Keratinocyte (primary cell): ENCODE measurements around the gene GFOD1. TPM values are rescaled to one million over a fixed set of nuclear protein-coding genes. Genes with fewer than 3 reads are reported as not detected.

ENCODE experiments used
- DNase-seq: peaks from one replicate; pipeline ENCODE4 v3.0.0-alpha.2; 2011; ENCODE audit warnings: low read depth, missing footprints, low spot score
- FAIRE-seq: peaks from 2 replicates; lab custom pipeline; 2011; peaks lifted over from hg19 to GRCh38; lab: Jason Lieb, UNC
- H2AFZ ChIP-seq: 2 replicates; pipeline ENCODE4 v1.6.0; 2012; ENCODE audit warnings: low read length, control low read depth, inconsistent platforms; ENCODE audit not compliant: control insufficient read depth
- H3K27ac ChIP-seq: 2 replicates; pipeline ENCODE4 v1.5.1; 2011; ENCODE audit warnings: low read length; ENCODE audit not compliant: control insufficient read depth, insufficient read depth
- H3K27me3 ChIP-seq: 3 replicates; pipeline ENCODE4 v1.6.0; 2011; ENCODE audit warnings: low read length; ENCODE audit not compliant: control insufficient read depth, insufficient read depth; ENCODE audit errors: extremely low read depth
- H3K36me3 ChIP-seq, 2 experiments: 2 replicates in 1 of 2; 3 replicates in 1 of 2; pipeline ENCODE4 v1.5.1; 2011; ENCODE audit warnings: low read length in 2 of 2, mild to moderate bottlenecking in 1 of 2; ENCODE audit not compliant: control insufficient read depth in 2 of 2, insufficient read depth in 2 of 2; ENCODE audit errors: extremely low read depth in 1 of 2
- H3K4me1 ChIP-seq: 3 replicates; pipeline ENCODE4 v1.5.1; 2011; ENCODE audit warnings: low read length; ENCODE audit not compliant: control insufficient read depth, insufficient read depth; ENCODE audit errors: extremely low read depth
- H3K4me2 ChIP-seq: 3 replicates; pipeline ENCODE4 v1.6.0; 2011; ENCODE audit warnings: low read depth, low read length; ENCODE audit not compliant: control insufficient read depth, insufficient read depth; ENCODE audit errors: extremely low read depth
- H3K4me3 ChIP-seq, 3 experiments: fragments of 200-600 bp in 1 of 3; sonication (generic) in 1 of 3; 2 replicates in 2 of 3; 3 replicates in 1 of 3; pipeline ENCODE4 v1.5.1; 2011 to 2016; ENCODE audit warnings: low read length in 3 of 3, mild to moderate bottlenecking in 3 of 3, control low read depth in 2 of 3, inconsistent platforms in 1 of 3, low read depth in 1 of 3, mixed read lengths in 1 of 3, mixed run types in 1 of 3, moderate library complexity in 1 of 3; ENCODE audit not compliant: control insufficient read depth in 2 of 3, insufficient read depth in 2 of 3; ENCODE audit errors: extremely low read depth in 1 of 3
- H3K79me2 ChIP-seq: 2 replicates; pipeline ENCODE4 v1.6.0; 2012; ENCODE audit warnings: low read length; ENCODE audit not compliant: control insufficient read depth, insufficient read depth
- H3K9ac ChIP-seq: 3 replicates; pipeline ENCODE4 v1.6.0; 2011; ENCODE audit warnings: low read length; ENCODE audit not compliant: control insufficient read depth, insufficient read depth; ENCODE audit errors: extremely low read depth
- H3K9me1 ChIP-seq: 3 replicates; pipeline ENCODE4 v1.6.0; 2011; ENCODE audit warnings: low read length; ENCODE audit not compliant: control insufficient read depth, insufficient read depth; ENCODE audit errors: extremely low read depth
- H3K9me3 ChIP-seq: 2 replicates; pipeline ENCODE4 v1.5.1; 2012; ENCODE audit warnings: low read depth, low read length; ENCODE audit not compliant: control insufficient read depth
- H4K20me1 ChIP-seq: 3 replicates; pipeline ENCODE4 v1.6.0; 2011; ENCODE audit warnings: low read length; ENCODE audit not compliant: control insufficient read depth, insufficient read depth; ENCODE audit errors: extremely low read depth
- EZH2 ChIP-seq: IDR thresholded peaks from one replicate; pipeline ENCODE4 v1.6.1; 2012; ENCODE audit warnings: inconsistent platforms, mild to moderate bottlenecking, low read length, moderate library complexity
- dilution Hi-C: fragments of 300-500 bp; cut with MboI; formaldehyde crosslinking; loops from one replicate; pipeline ENCODE4 v1.7.0; 2020; ENCODE audit warnings: low sequenced_read_pairs; ENCODE audit not compliant: extremely low pct_ligation_motif_present
- polyA plus RNA-seq, 5 experiments: library from polyadenylated mRNA; depleted of rRNA in 3 of 5; stranded (reverse) in 3 of 5; stranded (forward) in 1 of 5; unstranded in 1 of 5; fragments of >200 nt; gene quantifications; 1 replicate in 1 of 5; 2 replicates in 3 of 5; 3 replicates in 1 of 5; pipeline versions ENCODE4 v1.2.1 to v1.2.3, GENCODE V29; 2011 to 2012; ENCODE audit warnings: missing spikeins in 2 of 5, low read depth in 1 of 5, low replicate concordance in 1 of 5
- TF ChIP-seq, protein P1 (sequence below), 3 experiments: IDR thresholded peaks in 1 of 3; conservative IDR thresholded peaks in 1 of 3; optimal IDR thresholded peaks in 1 of 3; 2 replicates in 2 of 3; 3 replicates in 1 of 3; pipeline versions ENCODE3 to v1.5.1; 2011; ENCODE audit warnings: low read length in 3 of 3, mild to moderate bottlenecking in 3 of 3, moderate library complexity in 2 of 3, control low read depth in 1 of 3, inconsistent platforms in 1 of 3; ENCODE audit not compliant: insufficient read depth in 2 of 3; ENCODE audit errors: extremely low read depth in 1 of 3

GFOD1 gene
- polyA plus RNA-seq, 1 donor (not counting 4 experiments of a cell fraction or from before 2014, with no cell fraction given) = 7.2 TPM

DNA sequence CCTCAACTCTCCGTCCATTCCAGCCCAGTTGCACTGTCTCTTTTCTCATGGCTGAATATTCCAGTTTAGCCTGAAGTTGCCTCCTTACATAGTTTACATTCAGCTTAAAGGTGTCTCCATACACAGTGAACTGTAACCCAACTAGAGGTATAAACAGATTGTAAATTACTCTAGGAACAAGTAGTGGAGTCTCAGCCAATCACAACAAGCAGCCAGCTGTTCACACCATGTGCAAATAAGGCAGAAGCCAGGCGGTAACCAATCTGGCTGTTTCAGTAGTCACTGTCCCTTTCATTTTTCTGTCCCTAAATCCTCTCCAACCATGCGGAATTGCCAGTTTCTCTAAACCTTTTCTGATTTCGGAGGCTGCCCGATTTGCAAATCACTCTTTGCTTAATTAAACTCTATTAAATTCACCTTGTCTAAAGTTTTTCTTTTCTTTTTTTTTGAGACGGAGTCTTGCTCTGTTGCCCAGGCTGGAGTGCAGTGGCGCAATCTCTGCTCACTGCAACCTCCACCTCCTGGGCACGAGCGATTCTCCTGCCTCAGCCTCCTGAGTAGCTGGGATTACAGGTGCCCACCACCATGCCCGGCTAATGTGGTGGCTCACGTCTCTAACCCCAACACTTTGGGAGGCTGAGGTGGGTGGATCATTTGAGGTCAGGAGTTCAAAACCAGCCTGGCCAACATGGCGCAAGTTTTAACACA lies 37.6 kb upstream of the GFOD1 start:
- Histone ChIP-seq H3K79me2 (no peaks in the 10 kb centered on the region), H3K9me3 (no peaks in the 10 kb centered on the region), H3K27me3 (no peaks in the 10 kb centered on the region), H4K20me1 (no peaks in the 10 kb centered on the region), H3K36me3 (no peaks in the 10 kb centered on the region), H3K4me3 (no peak overlapping the region), H3K4me2 (no peak overlapping the region), H3K27ac (no peak overlapping the region), H3K4me1 (peaks cover 13% of the 10 kb centered on the region), H3K9ac (no peak overlapping the region), H2AFZ (no peak overlapping the region), H3K9me1 (no peaks in the 10 kb centered on the region)
- no peak for DNase-seq
- TF ChIP-seq, protein P1, sequence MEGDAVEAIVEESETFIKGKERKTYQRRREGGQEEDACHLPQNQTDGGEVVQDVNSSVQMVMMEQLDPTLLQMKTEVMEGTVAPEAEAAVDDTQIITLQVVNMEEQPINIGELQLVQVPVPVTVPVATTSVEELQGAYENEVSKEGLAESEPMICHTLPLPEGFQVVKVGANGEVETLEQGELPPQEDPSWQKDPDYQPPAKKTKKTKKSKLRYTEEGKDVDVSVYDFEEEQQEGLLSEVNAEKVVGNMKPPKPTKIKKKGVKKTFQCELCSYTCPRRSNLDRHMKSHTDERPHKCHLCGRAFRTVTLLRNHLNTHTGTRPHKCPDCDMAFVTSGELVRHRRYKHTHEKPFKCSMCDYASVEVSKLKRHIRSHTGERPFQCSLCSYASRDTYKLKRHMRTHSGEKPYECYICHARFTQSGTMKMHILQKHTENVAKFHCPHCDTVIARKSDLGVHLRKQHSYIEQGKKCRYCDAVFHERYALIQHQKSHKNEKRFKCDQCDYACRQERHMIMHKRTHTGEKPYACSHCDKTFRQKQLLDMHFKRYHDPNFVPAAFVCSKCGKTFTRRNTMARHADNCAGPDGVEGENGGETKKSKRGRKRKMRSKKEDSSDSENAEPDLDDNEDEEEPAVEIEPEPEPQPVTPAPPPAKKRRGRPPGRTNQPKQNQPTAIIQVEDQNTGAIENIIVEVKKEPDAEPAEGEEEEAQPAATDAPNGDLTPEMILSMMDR (optimal IDR thresholded peaks at IDR 0.05 in 1 of 3, IDR thresholded peaks at IDR 0.05 in 1 of 3, conservative IDR thresholded peaks at IDR 0.05 in 1 of 3; ENCODE audit: extremely low read depth in 1 of 3, insufficient read depth in 2 of 3, low read length in 3 of 3) = no peak
- TF ChIP-seq EZH2 = no peak
- no peak for FAIRE-seq
- dilution Hi-C loops = no loop called here

DNA sequence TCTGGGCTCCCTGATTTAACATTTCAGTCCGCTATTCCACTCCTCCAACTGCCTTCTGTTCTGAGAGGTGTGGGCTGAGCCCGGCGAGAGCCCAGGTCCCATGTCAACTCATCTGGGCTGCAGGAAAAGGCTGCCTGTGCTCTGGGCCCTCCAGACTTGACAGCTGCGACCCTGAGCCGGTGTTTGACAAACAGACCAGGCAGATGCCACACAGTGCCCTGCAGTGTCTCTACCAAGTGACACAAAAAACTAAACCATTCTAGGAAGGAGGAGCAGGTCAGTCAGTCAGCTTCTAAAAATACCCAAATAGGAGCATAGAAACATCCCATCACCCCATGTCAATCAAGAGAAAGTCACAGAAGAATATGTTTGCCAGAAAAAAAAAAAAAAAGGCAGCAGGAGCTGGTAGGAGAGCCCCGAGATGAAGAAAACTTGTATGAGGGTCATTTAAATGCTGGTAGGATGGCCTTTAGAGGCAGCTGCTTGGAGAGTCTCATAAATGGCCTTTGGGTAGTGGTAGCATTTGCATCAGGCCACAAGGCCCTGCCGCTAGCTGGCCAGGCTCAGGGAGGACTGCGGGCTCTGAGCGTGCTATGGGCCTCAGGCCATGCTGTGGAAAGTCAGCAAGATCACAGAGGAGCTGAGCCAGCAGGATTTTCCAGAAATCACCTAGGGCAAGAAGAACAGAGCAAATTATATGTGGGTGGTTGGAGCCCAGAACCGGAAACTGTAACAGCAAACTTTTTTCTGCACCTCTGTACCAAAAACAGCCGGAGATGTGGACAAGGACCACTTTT lies 36.6 kb upstream of the GFOD1 start:
- Histone ChIP-seq H4K20me1 (no peaks in the 10 kb centered on the region), H3K9me3 (no peaks in the 10 kb centered on the region), H3K4me2 (no peak overlapping the region), H3K27ac (no peak overlapping the region), H3K27me3 (no peaks in the 10 kb centered on the region), H3K9ac (no peak overlapping the region), H3K79me2 (no peaks in the 10 kb centered on the region), H3K4me3 (no peak overlapping the region), H3K9me1 (no peaks in the 10 kb centered on the region), H3K4me1 (peaks cover 13% of the 10 kb centered on the region), H2AFZ (no peak overlapping the region), H3K36me3 (no peaks in the 10 kb centered on the region)
- dilution Hi-C loops = no loop called here
- TF ChIP-seq, protein P1 (optimal IDR thresholded peaks at IDR 0.05 in 1 of 3, IDR thresholded peaks at IDR 0.05 in 1 of 3, conservative IDR thresholded peaks at IDR 0.05 in 1 of 3; ENCODE audit: extremely low read depth in 1 of 3, insufficient read depth in 2 of 3, low read length in 3 of 3) = no peak
- TF ChIP-seq EZH2 = no peak
- no peak for DNase-seq
- no peak for FAIRE-seq
